ENCODE data around the gene NDUFC1. TPM values are rescaled to one million over a fixed set of nuclear protein-coding genes. Genes with fewer than 3 reads are reported as not detected.
"Not testable (repeated sequence)": the region's sequence is repeated elsewhere in the genome, so short reads cannot be mapped to it uniquely, and the experiment has no call there.

NDUFC1 gene
- total RNA-seq, 1 donor from 2014 or later = 222 TPM

GRCh38 chr4:139316733-139317132, 14.5 kb upstream of the NDUFC1 start:
- Histone ChIP-seq H3K9me3 (replicated peaks) (no peaks in the 10 kb centered on the region), H3K27ac (replicated peaks) (no peak overlapping the region), H3K4me3 (no peak overlapping the region), H3K36me3 (no peaks in the 10 kb centered on the region), H3K4me1 (peaks cover 60% of the 10 kb centered on the region), H3K27me3 (ENCODE audit: low read depth) (no peaks in the 10 kb centered on the region)
- intact Hi-C loops (cut with micrococcal nuclease) = no loop called here
- DNase-seq = no peak
- TF ChIP-seq CTCF (IDR thresholded peaks at IDR 0.05; ENCODE audit: borderline replicate concordance) = no peak

- Histone ChIP-seq H3K4me1 (peaks cover 69% of the 10 kb centered on the region), H3K36me3 (no peaks in the 10 kb centered on the region), H3K4me3 (no peak overlapping the region), H3K27me3 (ENCODE audit: low read depth) (no peaks in the 10 kb centered on the region), H3K27ac (replicated peaks) (peak overlapping the region; percentile 13), H3K9me3 (replicated peaks) (no peaks in the 10 kb centered on the region)
- DNase-seq = no peak
- intact Hi-C loops (cut with micrococcal nuclease) = no loop called here
- no peak for TF ChIP-seq CTCF (IDR thresholded peaks at IDR 0.05; ENCODE audit: borderline replicate concordance)
These were observed 13.0 kb upstream of the NDUFC1 start for GRCh38 chr4:139315221-139315675.

GRCh38 chr4:139314047-139314800, 11.9 kb upstream of the NDUFC1 start:
- DNase-seq = no peak
- Histone ChIP-seq H3K27me3 (ENCODE audit: low read depth) (no peaks in the 10 kb centered on the region), H3K4me3 (no peak overlapping the region), H3K4me1 (peaks cover 62% of the 10 kb centered on the region), H3K27ac (replicated peaks) (no peak overlapping the region), H3K9me3 (replicated peaks) (no peaks in the 10 kb centered on the region), H3K36me3 (no peaks in the 10 kb centered on the region)
- no peak for TF ChIP-seq CTCF (IDR thresholded peaks at IDR 0.05; ENCODE audit: borderline replicate concordance)
- intact Hi-C loops (cut with micrococcal nuclease) = no loop called here

- H3K4me1 ChIP-seq = peaks cover 62% of the 10 kb centered on the region
- intact Hi-C loops (cut with micrococcal nuclease); H3K27me3 ChIP-seq (ENCODE audit: low read depth); H3K36me3 ChIP-seq; H3K9me3 ChIP-seq (replicated peaks); H3K4me3 ChIP-seq; DNase-seq; H3K27ac ChIP-seq (replicated peaks): not testable (repeated sequence)
These were observed 11.1 kb upstream of the NDUFC1 start for GRCh38 chr4:139313414-139313813.

GRCh38 chr4:139312552-139313332, 10.5 kb upstream of the NDUFC1 start:
- no peak for TF ChIP-seq CTCF (IDR thresholded peaks at IDR 0.05; ENCODE audit: borderline replicate concordance)
- H3K4me1 ChIP-seq = peaks cover 66% of the 10 kb centered on the region
- no peak for DNase-seq
- H3K9me3 ChIP-seq (replicated peaks) = no peaks in the 10 kb centered on the region
- H3K27ac ChIP-seq (replicated peaks) = no peak overlapping the region
- no peaks in the 10 kb centered on the region for H3K27me3 ChIP-seq (ENCODE audit: low read depth)
- intact Hi-C loops (cut with micrococcal nuclease) = no loop called here
- no peaks in the 10 kb centered on the region for H3K36me3 ChIP-seq
- H3K4me3 ChIP-seq = no peak overlapping the region

DNA sequence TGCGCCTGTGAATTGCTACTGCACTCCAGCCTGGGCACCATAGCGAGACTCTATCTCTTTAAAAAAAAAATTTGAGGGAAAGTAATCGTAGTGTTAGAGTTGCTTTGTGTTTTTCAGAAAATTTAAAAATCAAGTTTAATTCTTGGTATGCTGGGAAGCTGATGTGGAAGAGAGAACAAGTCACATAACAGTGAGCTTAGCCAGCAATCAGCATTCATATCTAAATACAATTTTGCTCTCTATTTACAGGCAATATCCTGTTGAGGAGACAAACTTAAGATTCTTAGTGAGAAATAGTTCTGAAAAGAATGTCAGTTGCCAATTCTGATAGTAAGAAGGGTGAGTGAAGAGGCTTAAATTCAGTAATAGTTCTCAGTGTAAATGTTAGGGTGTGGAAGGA, 9.6 kb upstream of the NDUFC1 start:
- TF ChIP-seq CTCF (IDR thresholded peaks at IDR 0.05; ENCODE audit: borderline replicate concordance) = no peak
- H3K36me3 ChIP-seq = no peaks in the 10 kb centered on the region
- H3K4me3 ChIP-seq = no peak overlapping the region
- no peaks in the 10 kb centered on the region for H3K27me3 ChIP-seq (ENCODE audit: low read depth)
- H3K4me1 ChIP-seq = peaks cover 65% of the 10 kb centered on the region
- intact Hi-C loops (cut with micrococcal nuclease) = no loop called here
- no peak for DNase-seq
- H3K27ac ChIP-seq (replicated peaks) = no peak overlapping the region
- H3K9me3 ChIP-seq (replicated peaks) = no peaks in the 10 kb centered on the region

Measured in left ventricle myocardium inferior (tissue), 1 donor.